Right cardiac atrium (tissue), 5 donors: ENCODE data around the gene VTI1A. TPM values are rescaled to one million over a fixed set of nuclear protein-coding genes. Genes with fewer than 3 reads are reported as not detected.
A peak's percentile ranks its signal among the peaks of the same experiment; 100 is the strongest.
"Not testable (repeated sequence)": the region's sequence is repeated elsewhere in the genome, so short reads cannot be mapped to it uniquely, and the experiment has no call there.

Experiments used
- ATAC-seq, 2 donors: fragments of 200-7000 bp; cut with Tn5 transposase; one replicate each; pipeline versions ENCODE4 v1.8.0 to v1.9.1; 2020; ENCODE audit warnings: moderate library complexity in 2 of 2, mild to moderate bottlenecking in 1 of 2
- DNase-seq, 3 donors: peaks; one replicate each; pipeline ENCODE4 v3.0.0-alpha.2; 2020
- H3K27ac ChIP-seq: one replicate; pipeline ENCODE4 v1.5.1; 2013; ENCODE audit warnings: mild to moderate bottlenecking, low read length, control low read depth, moderate library complexity
- H3K27me3 ChIP-seq: one replicate; pipeline ENCODE4 v1.6.1; 2013; ENCODE audit not compliant: control insufficient read depth, insufficient read depth
- H3K4me1 ChIP-seq: one replicate; pipeline ENCODE4 v1.6.1; 2013; ENCODE audit warnings: low read length; ENCODE audit not compliant: control insufficient read depth, insufficient read depth
- H3K4me3 ChIP-seq: one replicate; pipeline ENCODE4 v1.5.1; 2013; ENCODE audit warnings: low read length, control low read depth
- H3K9me3 ChIP-seq: one replicate; pipeline ENCODE4 v1.6.1; 2013; ENCODE audit warnings: low read length; ENCODE audit not compliant: control insufficient read depth
- WGBS: extraction: QIAGEN DNeasy Blood & Tissue Kit; methylation state at CpG from one replicate; pipeline ENCODE4 v1.1.7; 2013; 5-methylcytosine and 5-hydroxymethylcytosine counted together
- intact Hi-C, 4 donors: fragments of 100-400 bp; cut with DNase I; formaldehyde crosslinking; loops; one replicate each; pipeline versions ENCODE4 v1.11.0 to v1.14.0; 2022 to 2023
- polyA plus RNA-seq: library from polyadenylated mRNA; stranded (reverse); fragments of 200-250 nt; gene quantifications from one replicate; pipeline ENCODE4 v1.2.3, GENCODE V29; 2013
- total RNA-seq, 4 donors: library from RNA; stranded (reverse); fragmentation: NEBNext Ultra II Directional; extraction: Animal tissue kit (Norgen Biotek cat#: 25700); gene quantifications; one replicate each; pipeline ENCODE4 v1.2.1, GENCODE V29; 2021
- donor health status: healthy with polysubstance abuse.
- donor health status: DM: no; HTN: yes; CAD: no.
- donor health status: DM: no; HTN: no; CAD: no.
- donor health status: DM: no; HTN: yes; CAD: no; lungs with severe emphysema.
- donor health status: DM: yes; HTN: yes; CAD: no.

The VTI1A gene
- total and polyA plus RNA-seq, 5 donors = 9.1 to 22.5 (median 19.7) TPM

- Histone ChIP-seq H3K27ac (no peak overlapping the region), H3K4me1 (no peaks in the 10 kb centered on the region)
Measured at GRCh38 chr10:112587729-112588128, 140.7 kb downstream of the VTI1A start.

GRCh38 chr10:112588225-112588990, 141.4 kb downstream of the VTI1A start:
- no peak overlapping the region for H3K27ac ChIP-seq
- intact Hi-C loops = no loop called here

More at GRCh38 chr10:112587729-112588128, 140.7 kb downstream of the VTI1A start:
- intact Hi-C loops = no loop called here
- H3K27me3 ChIP-seq = no peaks in the 10 kb centered on the region
- ATAC-seq = no peak
- DNase-seq = no peak
- H3K9me3 ChIP-seq = no peaks in the 10 kb centered on the region
- no peak overlapping the region for H3K4me3 ChIP-seq

GRCh38 chr10:112589081-112589480, 142.1 kb downstream of the VTI1A start:
- Histone ChIP-seq H3K4me1 (no peaks in the 10 kb centered on the region), H3K27ac (no peak overlapping the region), H3K4me3 (no peak overlapping the region), H3K27me3 (no peaks in the 10 kb centered on the region), H3K9me3 (no peaks in the 10 kb centered on the region)
- 87% methylated on average over 6 of the region's 6 CpGs for WGBS
- intact Hi-C loops = no loop called here
- DNase-seq (no peak), ATAC-seq (no peak)

More at GRCh38 chr10:112588225-112588990, 141.4 kb downstream of the VTI1A start:
- DNase-seq (no peak), ATAC-seq (no peak)
- WGBS = 69% methylated on average over 5 of the region's 5 CpGs
- no peaks in the 10 kb centered on the region for H3K27me3 ChIP-seq
- H3K9me3 ChIP-seq = no peaks in the 10 kb centered on the region
- no peaks in the 10 kb centered on the region for H3K4me1 ChIP-seq
- H3K4me3 ChIP-seq = no peak overlapping the region

- WGBS = 99% methylated on average over 7 of the region's 7 CpGs
- intact Hi-C loops, H3K4me3 ChIP-seq, H3K9me3 ChIP-seq, H3K27ac ChIP-seq, H3K27me3 ChIP-seq, H3K4me1 ChIP-seq, ATAC-seq, DNase-seq: not testable (repeated sequence)
Measured at GRCh38 chr10:112590786-112591185, 143.8 kb downstream of the VTI1A start.

GRCh38 chr10:112593023-112593422, 146.0 kb downstream of the VTI1A start:
- DNase-seq (no peak), ATAC-seq (no peak)
- no peaks in the 10 kb centered on the region for H3K27me3 ChIP-seq
- no peaks in the 10 kb centered on the region for H3K4me1 ChIP-seq
- intact Hi-C loops = no loop called here
- H3K9me3 ChIP-seq = no peaks in the 10 kb centered on the region
- no peak overlapping the region for H3K4me3 ChIP-seq
- 87% methylated on average over 5 of the region's 5 CpGs for whole genome bisulfite sequencing
- H3K27ac ChIP-seq = no peak overlapping the region

GRCh38 chr10:112601214-112602090, 154.4 kb downstream of the VTI1A start:
- Histone ChIP-seq H3K27ac (no peak overlapping the region), H3K9me3 (no peaks in the 10 kb centered on the region), H3K4me1 (no peaks in the 10 kb centered on the region), H3K27me3 (no peaks in the 10 kb centered on the region), H3K4me3 (no peak overlapping the region)
- no peak for ATAC-seq
- DNase-seq = no peak
- 88% methylated on average over 4 of the region's 4 CpGs for WGBS
- intact Hi-C loops = no loop called here

- no peak for DNase-seq
- WGBS = 94% methylated on average over 2 of the region's 2 CpGs
- intact Hi-C loops = no loop called here
Measured at GRCh38 chr10:112603062-112603461, 156.0 kb downstream of the VTI1A start.

GRCh38 chr10:112605063-112605462, 158.0 kb downstream of the VTI1A start:
- Histone ChIP-seq H3K4me3 (no peak overlapping the region), H3K27ac (no peak overlapping the region), H3K4me1 (no peaks in the 10 kb centered on the region), H3K9me3 (no peaks in the 10 kb centered on the region), H3K27me3 (no peaks in the 10 kb centered on the region)
- ATAC-seq (no peak), DNase-seq (peak in 1 of 3 donors; percentile 25)
- 71% methylated on average over 5 of the region's 5 CpGs for WGBS
- intact Hi-C loops = no loop called here

More at GRCh38 chr10:112603062-112603461, 156.0 kb downstream of the VTI1A start:
- no peaks in the 10 kb centered on the region for H3K4me1 ChIP-seq
- H3K27ac ChIP-seq = no peak overlapping the region
- no peak overlapping the region for H3K4me3 ChIP-seq
- no peaks in the 10 kb centered on the region for H3K9me3 ChIP-seq
- ATAC-seq = no peak
- H3K27me3 ChIP-seq = no peaks in the 10 kb centered on the region

- intact Hi-C loops = no loop called here
- Histone ChIP-seq H3K27ac (no peak overlapping the region), H3K4me3 (no peak overlapping the region), H3K9me3 (no peaks in the 10 kb centered on the region), H3K4me1 (no peaks in the 10 kb centered on the region), H3K27me3 (no peaks in the 10 kb centered on the region)
- ATAC-seq (no peak), DNase-seq (no peak)
- 98% methylated on average over 2 of the region's 2 CpGs for WGBS
Measured at GRCh38 chr10:112607506-112607905, 160.5 kb downstream of the VTI1A start.

- H3K27ac ChIP-seq = no peak overlapping the region
- H3K27me3 ChIP-seq = no peaks in the 10 kb centered on the region
- DNase-seq (peak in 1 of 3 donors; percentile 34), ATAC-seq (peak; percentile 46 to 51)
- H3K4me3 ChIP-seq = no peak overlapping the region
- H3K9me3 ChIP-seq = no peaks in the 10 kb centered on the region
- intact Hi-C loops = no loop called here
- H3K4me1 ChIP-seq = no peaks in the 10 kb centered on the region
- 69% methylated on average over 7 of the region's 7 CpGs for WGBS
Measured at GRCh38 chr10:112613620-112614019, 166.6 kb downstream of the VTI1A start.

- 90% methylated on average over 6 of the region's 6 CpGs for WGBS
- no peaks in the 10 kb centered on the region for H3K27me3 ChIP-seq
- H3K9me3 ChIP-seq = no peaks in the 10 kb centered on the region
- H3K4me3 ChIP-seq = no peak overlapping the region
- intact Hi-C loops = no loop called here
- DNase-seq = no peak
- H3K4me1 ChIP-seq = no peaks in the 10 kb centered on the region
- H3K27ac ChIP-seq = no peak overlapping the region
- ATAC-seq = no peak
Measured at GRCh38 chr10:112614072-112614471, 167.1 kb downstream of the VTI1A start.
